ENCODE measurements around the gene TMF1. TPM values are rescaled to one million over a fixed set of nuclear protein-coding genes. Genes with fewer than 3 reads are reported as not detected.

Gene TMF1
- total and polyA plus RNA-seq, 2 experiments from 2014 or later, result 18.4 to 21.6 TPM

DNA sequence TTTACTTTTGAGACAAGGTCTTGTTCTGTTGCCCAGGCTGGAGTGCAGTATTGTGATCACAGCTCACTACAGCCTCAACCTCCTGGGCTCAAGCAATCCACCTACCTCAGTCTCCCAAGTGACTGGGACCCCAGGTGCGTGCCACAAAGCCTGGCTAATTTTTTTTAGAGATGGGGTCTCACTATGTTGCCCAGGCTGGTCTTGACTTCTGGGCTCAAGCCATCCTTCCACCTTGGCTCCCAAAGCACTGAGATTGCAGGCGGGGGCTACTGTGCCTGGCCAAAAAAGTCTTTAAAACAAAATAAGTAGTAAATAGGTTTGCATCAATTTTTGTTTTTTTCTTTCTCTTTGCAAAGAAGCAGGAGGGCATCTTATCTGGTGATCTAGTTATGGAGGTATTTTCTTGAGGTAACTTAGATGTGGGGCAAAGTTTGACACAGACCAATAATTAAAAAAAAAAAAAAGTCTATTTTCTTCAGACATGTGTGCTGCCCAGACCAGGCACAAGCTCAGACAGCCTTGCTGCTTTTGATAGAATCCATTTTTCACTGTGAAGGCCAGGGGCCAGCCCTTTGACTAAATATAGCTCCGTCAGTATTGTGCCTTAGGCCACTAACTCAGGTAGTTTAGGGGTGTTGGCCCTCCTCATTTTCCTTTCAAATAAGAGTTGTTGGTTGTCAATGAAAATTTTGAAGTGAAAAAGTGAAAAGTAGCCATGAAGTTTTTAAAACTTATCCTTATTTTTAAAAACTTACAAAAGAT lies 35.1 kb upstream of the TMF1 start:
- H3K27ac ChIP-seq, result peak overlapping the region; percentile 85
- H3K4me3 ChIP-seq, result peak overlapping the region; percentile 16
- H3K27me3 ChIP-seq, result no peaks in the 10 kb centered on the region
- peak in 1 of 2 donors; percentile 40 for DNase-seq (ENCODE audit: low read depth in 1 of 2, low spot score in 1 of 2)
- peaks cover 68% of the 10 kb centered on the region for H3K4me1 ChIP-seq (ENCODE audit: low read depth)
- H3K9me3 ChIP-seq (ENCODE audit: low read depth), result no peaks in the 10 kb centered on the region
- no peaks in the 10 kb centered on the region for H3K36me3 ChIP-seq
- TF ChIP-seq, protein P1, sequence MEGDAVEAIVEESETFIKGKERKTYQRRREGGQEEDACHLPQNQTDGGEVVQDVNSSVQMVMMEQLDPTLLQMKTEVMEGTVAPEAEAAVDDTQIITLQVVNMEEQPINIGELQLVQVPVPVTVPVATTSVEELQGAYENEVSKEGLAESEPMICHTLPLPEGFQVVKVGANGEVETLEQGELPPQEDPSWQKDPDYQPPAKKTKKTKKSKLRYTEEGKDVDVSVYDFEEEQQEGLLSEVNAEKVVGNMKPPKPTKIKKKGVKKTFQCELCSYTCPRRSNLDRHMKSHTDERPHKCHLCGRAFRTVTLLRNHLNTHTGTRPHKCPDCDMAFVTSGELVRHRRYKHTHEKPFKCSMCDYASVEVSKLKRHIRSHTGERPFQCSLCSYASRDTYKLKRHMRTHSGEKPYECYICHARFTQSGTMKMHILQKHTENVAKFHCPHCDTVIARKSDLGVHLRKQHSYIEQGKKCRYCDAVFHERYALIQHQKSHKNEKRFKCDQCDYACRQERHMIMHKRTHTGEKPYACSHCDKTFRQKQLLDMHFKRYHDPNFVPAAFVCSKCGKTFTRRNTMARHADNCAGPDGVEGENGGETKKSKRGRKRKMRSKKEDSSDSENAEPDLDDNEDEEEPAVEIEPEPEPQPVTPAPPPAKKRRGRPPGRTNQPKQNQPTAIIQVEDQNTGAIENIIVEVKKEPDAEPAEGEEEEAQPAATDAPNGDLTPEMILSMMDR (IDR thresholded peaks at IDR 0.05; ENCODE audit: low read depth, low read length), result no peak

DNA sequence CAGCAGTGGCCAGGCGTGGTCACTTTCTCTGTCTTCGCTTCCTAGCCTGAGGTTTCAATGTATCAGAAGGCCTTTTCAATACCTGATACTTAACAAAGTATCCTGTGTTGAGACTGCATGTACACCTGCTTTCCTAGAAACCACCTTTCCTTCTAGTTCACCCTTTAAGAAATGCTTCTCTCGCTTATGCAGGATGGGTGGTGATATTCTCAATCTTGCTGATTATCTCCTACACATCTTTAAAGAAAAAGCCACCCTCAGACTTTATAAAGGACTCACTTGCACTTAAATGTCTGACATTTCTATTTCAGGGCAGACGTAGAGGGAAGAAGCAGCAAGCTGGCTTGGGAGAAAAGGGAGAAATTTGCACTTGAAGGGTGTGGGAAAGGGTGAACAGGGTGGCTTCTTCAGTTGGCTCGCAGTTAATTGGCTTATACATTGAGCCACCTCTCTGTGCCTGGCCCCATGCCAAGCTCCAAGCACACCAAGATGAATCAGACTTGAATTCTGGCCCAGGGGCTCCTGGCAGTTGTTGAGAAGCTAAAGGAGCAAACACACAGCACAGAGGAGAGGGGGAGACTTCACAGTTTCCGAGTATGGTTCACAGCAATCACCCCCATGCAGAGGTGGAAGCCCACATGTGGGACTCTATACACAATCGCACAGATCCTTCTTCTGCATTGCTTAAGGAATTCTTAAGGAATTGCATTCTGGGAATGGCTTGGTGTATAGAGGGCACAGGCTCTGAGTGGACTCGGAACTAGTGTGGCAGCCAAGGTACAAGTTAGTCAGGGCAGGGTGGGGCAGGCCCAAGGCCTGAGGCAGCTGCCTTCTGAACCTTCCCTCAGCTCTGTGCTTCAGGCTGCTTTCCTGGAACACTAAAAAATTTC lies 33.9 kb upstream of the TMF1 start:
- Histone ChIP-seq H3K9me3 (ENCODE audit: low read depth) (no peaks in the 10 kb centered on the region), H3K36me3 (no peaks in the 10 kb centered on the region), H3K27ac (peak overlapping the region; percentile 85), H3K27me3 (no peaks in the 10 kb centered on the region), H3K4me1 (ENCODE audit: low read depth) (peaks cover 57% of the 10 kb centered on the region), H3K4me3 (peak overlapping the region; percentile 97)
- DNase-seq (ENCODE audit: low read depth in 1 of 2, low spot score in 1 of 2), result peak; percentile 63 to 95
- TF ChIP-seq, protein P1 (IDR thresholded peaks at IDR 0.05; ENCODE audit: low read depth, low read length), result no peak

DNA sequence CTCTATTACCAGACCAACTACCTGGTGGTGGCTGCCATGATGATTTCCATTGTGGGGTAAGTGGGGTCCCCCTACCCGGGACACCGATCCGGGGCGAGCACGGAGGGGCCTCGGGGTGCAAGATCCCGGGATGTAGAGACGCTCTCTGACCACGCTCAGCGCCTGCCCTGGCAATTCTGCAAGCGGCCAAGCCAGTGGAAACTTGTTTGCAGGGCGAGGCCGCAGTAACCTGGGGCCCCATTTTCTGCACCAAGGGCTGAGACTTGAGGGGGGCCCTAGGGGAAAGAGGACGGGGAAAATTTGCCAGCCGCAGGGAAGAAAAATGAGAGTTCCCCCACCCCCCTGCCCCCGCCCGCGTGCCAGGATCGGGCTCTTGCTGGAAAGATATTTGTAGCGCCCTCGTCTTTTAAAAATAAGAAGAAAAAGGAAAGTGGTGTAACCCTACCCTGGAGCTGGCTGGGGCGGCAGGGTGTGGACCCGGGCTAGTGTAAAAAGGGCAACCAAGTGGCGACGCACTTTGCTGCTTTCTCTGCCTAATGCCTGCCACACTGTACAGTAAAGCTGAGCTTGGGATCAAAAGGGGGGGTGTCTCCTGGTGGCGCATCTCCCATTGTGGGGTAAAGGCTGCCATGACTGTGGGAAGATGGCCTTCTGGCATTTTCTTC lies 33.2 kb upstream of the TMF1 start:
- peak overlapping the region; percentile 97 for H3K4me3 ChIP-seq
- no peaks in the 10 kb centered on the region for H3K36me3 ChIP-seq
- H3K4me1 ChIP-seq (ENCODE audit: low read depth), result peaks cover 59% of the 10 kb centered on the region
- no peaks in the 10 kb centered on the region for H3K9me3 ChIP-seq (ENCODE audit: low read depth)
- no peaks in the 10 kb centered on the region for H3K27me3 ChIP-seq
- TF ChIP-seq, protein P1 (IDR thresholded peaks at IDR 0.05; ENCODE audit: low read depth, low read length), result no peak
- peak overlapping the region; percentile 85 for H3K27ac ChIP-seq
- DNase-seq (ENCODE audit: low read depth in 1 of 2, low spot score in 1 of 2), result peak in 1 of 2 donors; percentile 23

DNA sequence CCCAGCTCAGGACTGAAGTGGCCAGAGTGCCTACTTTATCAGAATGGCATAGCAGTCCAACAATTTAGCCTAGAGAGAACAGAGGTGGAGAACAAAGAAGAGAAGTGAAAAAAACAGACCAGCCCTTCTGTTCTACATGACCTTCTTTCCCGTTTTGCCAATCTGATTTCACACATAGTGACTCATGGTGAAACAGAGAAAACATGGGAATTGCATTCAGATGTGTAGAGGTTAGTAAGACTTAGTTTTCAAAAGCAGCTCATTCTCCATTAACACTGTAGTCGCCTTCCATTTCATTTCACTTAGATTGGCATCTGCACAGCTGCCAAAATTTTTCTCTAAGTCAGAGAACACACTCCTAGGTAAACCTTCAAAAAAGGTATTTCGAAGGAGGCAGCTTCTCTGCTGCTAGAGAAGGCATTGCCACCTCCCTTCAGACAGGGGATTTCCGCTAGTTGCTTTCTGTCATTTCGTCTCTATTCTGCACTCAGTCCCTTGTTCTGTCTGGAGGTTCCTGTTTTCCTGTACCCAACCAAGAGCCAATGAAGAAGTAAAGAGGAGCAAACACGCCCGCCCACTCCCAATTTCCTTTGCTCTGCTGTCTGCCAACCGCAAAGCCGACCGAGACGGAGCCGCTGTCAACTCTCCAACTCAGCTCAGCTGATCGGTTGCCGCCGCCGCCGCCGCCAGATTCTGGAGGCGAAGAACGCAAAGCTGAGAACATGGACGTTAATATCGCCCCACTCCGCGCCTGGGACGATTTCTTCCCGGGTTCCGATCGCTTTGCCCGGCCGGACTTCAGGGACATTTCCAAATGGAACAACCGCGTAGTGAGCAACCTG lies 32.4 kb upstream of the TMF1 start, which contains the start of gene ARL6IP5:
TSS of gene ARL6IP5 (plus strand) at position 612 of the 842 bp plus-strand sequence. CDS start at position 723, 111 bp downstream.
- Histone ChIP-seq H3K27ac (peak within 1 kb of the TSS; percentile 85), H3K36me3 (no peaks in the 10 kb centered on the region), H3K4me3 (peak within 1 kb of the TSS; percentile 97), H3K27me3 (no peaks in the 10 kb centered on the region), H3K4me1 (ENCODE audit: low read depth) (peaks cover 59% of the 10 kb centered on the region), H3K9me3 (ENCODE audit: low read depth) (no peaks in the 10 kb centered on the region)
- TF ChIP-seq, protein P1 (IDR thresholded peaks at IDR 0.05; ENCODE audit: low read depth, low read length), result no peak
- peak; percentile 94 to 96 for DNase-seq (ENCODE audit: low read depth in 1 of 2, low spot score in 1 of 2)

All from cardiac muscle cell (in vitro differentiated cells and primary cell).